Measurements from ENCODE around the gene POU2F2. TPM values are rescaled to one million over a fixed set of nuclear protein-coding genes. Genes with fewer than 3 reads are reported as not detected.

The POU2F2 gene
- total RNA-seq, 1 experiment from 2014 or later, result 2.9 TPM

DNA sequence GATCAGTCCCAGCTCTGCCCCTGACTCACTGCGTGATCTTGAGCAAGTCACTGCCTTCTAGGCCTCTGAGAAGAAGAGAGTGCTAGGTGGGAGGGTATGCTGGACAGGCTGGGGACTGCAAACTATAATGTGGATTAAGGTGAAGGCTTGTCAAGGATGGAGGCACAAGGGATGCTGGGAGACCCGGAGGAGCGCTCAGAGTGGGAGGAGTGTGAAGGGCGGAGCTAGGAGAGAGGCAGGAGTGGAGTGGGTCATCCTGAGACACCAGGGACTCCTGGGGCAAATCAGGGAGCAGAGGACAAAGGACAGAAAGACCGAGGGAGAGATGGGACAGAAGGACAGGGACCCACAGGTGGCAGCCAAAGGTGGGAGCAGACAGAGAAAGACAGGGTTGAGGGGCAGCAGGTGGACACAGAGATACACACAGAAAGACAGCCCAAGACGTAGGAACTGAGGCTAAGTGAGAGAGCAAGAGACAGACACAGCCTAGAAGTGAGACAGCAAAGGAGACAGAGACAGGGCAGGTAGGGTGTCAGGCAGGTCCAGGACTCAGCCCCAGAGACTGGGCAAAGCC lies 64.8 kb downstream of the POU2F2 start:
- no peaks in the 10 kb centered on the region for H4K20me1 ChIP-seq (ENCODE audit: insufficient read depth)
- TF ChIP-seq, protein P1, sequence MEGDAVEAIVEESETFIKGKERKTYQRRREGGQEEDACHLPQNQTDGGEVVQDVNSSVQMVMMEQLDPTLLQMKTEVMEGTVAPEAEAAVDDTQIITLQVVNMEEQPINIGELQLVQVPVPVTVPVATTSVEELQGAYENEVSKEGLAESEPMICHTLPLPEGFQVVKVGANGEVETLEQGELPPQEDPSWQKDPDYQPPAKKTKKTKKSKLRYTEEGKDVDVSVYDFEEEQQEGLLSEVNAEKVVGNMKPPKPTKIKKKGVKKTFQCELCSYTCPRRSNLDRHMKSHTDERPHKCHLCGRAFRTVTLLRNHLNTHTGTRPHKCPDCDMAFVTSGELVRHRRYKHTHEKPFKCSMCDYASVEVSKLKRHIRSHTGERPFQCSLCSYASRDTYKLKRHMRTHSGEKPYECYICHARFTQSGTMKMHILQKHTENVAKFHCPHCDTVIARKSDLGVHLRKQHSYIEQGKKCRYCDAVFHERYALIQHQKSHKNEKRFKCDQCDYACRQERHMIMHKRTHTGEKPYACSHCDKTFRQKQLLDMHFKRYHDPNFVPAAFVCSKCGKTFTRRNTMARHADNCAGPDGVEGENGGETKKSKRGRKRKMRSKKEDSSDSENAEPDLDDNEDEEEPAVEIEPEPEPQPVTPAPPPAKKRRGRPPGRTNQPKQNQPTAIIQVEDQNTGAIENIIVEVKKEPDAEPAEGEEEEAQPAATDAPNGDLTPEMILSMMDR (conservative IDR thresholded peaks at IDR 0.05), result no peak
- no peak for TF ChIP-seq EZH2 (IDR thresholded peaks at IDR 0.05; ENCODE audit: low read depth)
- H2AFZ ChIP-seq, result no peak overlapping the region
- H3K4me2 ChIP-seq, result no peak overlapping the region
- no peak overlapping the region for H3K4me3 ChIP-seq
- H3K27me3 ChIP-seq (ENCODE audit: insufficient read depth, low read depth), result peaks cover 37% of the 10 kb centered on the region
- no peak overlapping the region for H3K27ac ChIP-seq
- H3K36me3 ChIP-seq (ENCODE audit: low read depth), result no peaks in the 10 kb centered on the region
- intact Hi-C loops (cut with micrococcal nuclease; ENCODE audit: unreplicated experiment), result no loop called here
- no peaks in the 10 kb centered on the region for H3K79me2 ChIP-seq (ENCODE audit: low read depth)
- no TSS peak for BruUV-seq (replicated peaks)
- CTCF ChIA-PET, result no interaction called here
- no peaks in the 10 kb centered on the region for H3K9me2 ChIP-seq (ENCODE audit: insufficient read depth)
- H3K4me1 ChIP-seq (replicated peaks; ENCODE audit: insufficient read depth), result no peaks in the 10 kb centered on the region
- H3F3A ChIP-seq (ENCODE audit: insufficient read depth, low read depth), result peaks cover 3% of the 10 kb centered on the region; the same call in 1 of the 2 replicates
- DNase-seq, result no peak
- no peaks in the 10 kb centered on the region for H3K9me3 ChIP-seq (ENCODE audit: insufficient read depth, low read depth)
- POLR2A ChIA-PET (ENCODE audit: unreplicated experiment), result no interaction called here

DNA sequence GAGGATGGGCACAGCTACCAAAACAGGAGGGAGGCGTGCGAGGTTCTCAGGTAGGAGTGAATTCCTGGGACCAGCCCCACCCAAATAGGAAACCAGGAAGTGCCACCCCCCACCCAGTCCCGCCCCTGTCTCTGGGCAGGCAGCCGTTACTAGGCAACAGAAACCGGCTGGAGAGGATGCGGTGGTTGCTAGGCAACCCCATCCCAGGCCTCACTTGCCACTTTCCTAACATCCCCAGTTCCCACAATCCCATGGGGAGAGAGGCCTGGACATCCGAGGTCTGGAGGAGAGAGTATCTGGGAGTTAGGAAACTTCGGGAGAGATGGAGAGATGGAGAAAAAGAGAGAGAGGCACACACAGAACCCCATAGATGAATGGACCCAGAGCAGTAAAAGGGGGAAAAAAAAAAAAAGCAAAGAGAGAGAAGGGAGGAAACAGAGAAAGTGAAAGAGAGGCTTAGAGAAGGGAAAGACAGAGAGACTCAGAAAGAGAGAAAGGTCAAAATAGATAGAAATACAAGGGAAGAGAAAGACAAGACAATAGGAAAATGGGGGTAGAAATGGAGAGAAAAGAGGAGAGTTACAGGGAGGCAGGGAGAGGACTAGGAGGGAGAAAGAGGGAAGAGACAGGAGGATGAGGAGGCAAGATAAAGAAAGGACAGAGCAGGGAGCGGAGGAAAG lies 66.0 kb downstream of the POU2F2 start:
- Histone ChIP-seq H2AFZ (no peak overlapping the region), H3K4me3 (no peak overlapping the region), H3K9me2 (ENCODE audit: insufficient read depth) (no peaks in the 10 kb centered on the region), H3K4me1 (replicated peaks; ENCODE audit: insufficient read depth) (0 out of 2 replicates have a peak, but pooled peaks cover 5% of the 10 kb centered on the region), H3K79me2 (ENCODE audit: low read depth) (no peaks in the 10 kb centered on the region), H3K27ac (no peak overlapping the region), H3K4me2 (no peak overlapping the region), H4K20me1 (ENCODE audit: insufficient read depth) (no peaks in the 10 kb centered on the region), H3F3A (ENCODE audit: insufficient read depth, low read depth) (0 out of 2 replicates have a peak, but pooled peaks cover 3% of the 10 kb centered on the region), H3K36me3 (ENCODE audit: low read depth) (no peaks in the 10 kb centered on the region), H3K27me3 (ENCODE audit: insufficient read depth, low read depth) (peaks cover 37% of the 10 kb centered on the region), H3K9me3 (ENCODE audit: insufficient read depth, low read depth) (no peaks in the 10 kb centered on the region)
- peak; percentile 59 to 71 for DNase-seq
- TF ChIP-seq, protein P1 (conservative IDR thresholded peaks at IDR 0.05), result no peak
- TF ChIP-seq EZH2 (IDR thresholded peaks at IDR 0.05; ENCODE audit: low read depth), result no peak
- BruUV-seq (replicated peaks), result no TSS peak
- CTCF ChIA-PET, result interaction anchor here (0.5 kb wide), 1 partner anchor 31 kb away, joined by 7 read pairs; no protein-coding TSS in a partner anchor
- intact Hi-C loops (cut with micrococcal nuclease; ENCODE audit: unreplicated experiment), result no loop called here
- POLR2A ChIA-PET (ENCODE audit: unreplicated experiment), result no interaction called here

DNA sequence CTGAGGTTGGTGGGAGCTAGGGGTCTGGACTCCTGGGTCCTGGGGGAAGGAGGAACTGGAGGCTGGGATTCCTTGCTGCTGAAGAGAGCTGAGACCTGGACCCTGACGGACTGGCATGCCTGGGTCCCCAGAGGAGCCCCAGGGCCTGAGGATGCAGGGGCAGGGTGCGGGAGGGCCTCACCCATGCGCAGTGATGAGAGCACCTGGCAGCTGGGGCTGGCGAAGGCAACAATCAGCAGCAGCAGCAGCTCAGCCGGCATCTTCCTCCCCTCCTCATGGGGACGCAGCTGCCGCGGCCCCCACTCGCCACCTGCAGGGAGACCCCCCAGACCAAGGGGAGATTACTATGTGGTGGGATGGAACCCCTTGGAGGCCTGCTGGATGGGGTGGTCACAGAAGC lies 66.7 kb downstream of the POU2F2 start:
- Histone ChIP-seq H3K9me2 (ENCODE audit: insufficient read depth) (no peaks in the 10 kb centered on the region), H3K4me3 (no peak overlapping the region), H3K27ac (no peak overlapping the region), H4K20me1 (ENCODE audit: insufficient read depth) (no peaks in the 10 kb centered on the region), H3K79me2 (ENCODE audit: low read depth) (no peaks in the 10 kb centered on the region), H3K4me1 (replicated peaks; ENCODE audit: insufficient read depth) (0 out of 2 replicates have a peak, but pooled peaks cover 5% of the 10 kb centered on the region), H3K27me3 (ENCODE audit: insufficient read depth, low read depth) (peaks cover 37% of the 10 kb centered on the region), H3F3A (ENCODE audit: insufficient read depth, low read depth) (0 out of 2 replicates have a peak, but pooled peaks cover 3% of the 10 kb centered on the region), H3K36me3 (ENCODE audit: low read depth) (no peaks in the 10 kb centered on the region), H3K4me2 (no peak overlapping the region), H3K9me3 (ENCODE audit: insufficient read depth, low read depth) (no peaks in the 10 kb centered on the region), H2AFZ (no peak overlapping the region)
- ChIA-PET CTCF (no interaction called here), POLR2A (ENCODE audit: unreplicated experiment) (no interaction called here)
- intact Hi-C loops (cut with micrococcal nuclease; ENCODE audit: unreplicated experiment), result no loop called here
- DNase-seq, result no peak
- no TSS peak for BruUV-seq (replicated peaks)
- TF ChIP-seq, protein P1 (conservative IDR thresholded peaks at IDR 0.05), result no peak
- no peak for TF ChIP-seq EZH2 (IDR thresholded peaks at IDR 0.05; ENCODE audit: low read depth)
